Skeletal muscle cell (primary cell): Measurements from ENCODE around the gene MALRD1.
"Not testable (repeated sequence)": the region's sequence is repeated elsewhere in the genome, so short reads cannot be mapped to it uniquely, and the experiment has no call there.

ENCODE experiments used
- DNase-seq: peaks from one replicate; pipeline ENCODE4 v3.0.0-alpha.2; 2010; ENCODE audit warnings: low read depth
- H3K4me3 ChIP-seq: 2 replicates; pipeline ENCODE4 v1.5.1; 2011; ENCODE audit warnings: low read depth, mild to moderate bottlenecking, control low read depth, low read length, moderate library complexity

The MALRD1 gene

GRCh38 chr10:19451937-19452336, 403.3 kb downstream of the MALRD1 start:
- no peak for DNase-seq
- no peak overlapping the region for H3K4me3 ChIP-seq

- no peak overlapping the region for H3K4me3 ChIP-seq
- no peak for DNase-seq
These were observed 405.4 kb downstream of the MALRD1 start for GRCh38 chr10:19453967-19454366.

GRCh38 chr10:19461588-19461987, 413.0 kb downstream of the MALRD1 start:
- no peak overlapping the region for H3K4me3 ChIP-seq
- DNase-seq, result no peak

- DNase-seq, result no peak
- no peak overlapping the region for H3K4me3 ChIP-seq
These were observed 418.1 kb downstream of the MALRD1 start for GRCh38 chr10:19466709-19467108.

- DNase-seq, result no peak
- no peak overlapping the region for H3K4me3 ChIP-seq
These were observed 419.8 kb downstream of the MALRD1 start for GRCh38 chr10:19468413-19468812.

- no peak overlapping the region for H3K4me3 ChIP-seq
- no peak for DNase-seq
These were observed 420.9 kb downstream of the MALRD1 start for GRCh38 chr10:19469521-19469920.

- no peak overlapping the region for H3K4me3 ChIP-seq
- DNase-seq, result no peak
These were observed 431.3 kb downstream of the MALRD1 start for GRCh38 chr10:19479854-19480253.

- H3K4me3 ChIP-seq, result no peak overlapping the region
- no peak for DNase-seq
These were observed 431.8 kb downstream of the MALRD1 start for GRCh38 chr10:19480353-19480752.

GRCh38 chr10:19483421-19483820, 434.8 kb downstream of the MALRD1 start:
- H3K4me3 ChIP-seq, result no peak overlapping the region
- DNase-seq, result no peak

GRCh38 chr10:19488592-19489280, 440.1 kb downstream of the MALRD1 start:
- peak overlapping the region; percentile 23 for H3K4me3 ChIP-seq
- no peak for DNase-seq

- DNase-seq, result no peak
- no peak overlapping the region for H3K4me3 ChIP-seq
These were observed 442.6 kb downstream of the MALRD1 start for GRCh38 chr10:19491166-19491565.

- no peak overlapping the region for H3K4me3 ChIP-seq
- DNase-seq, result no peak
These were observed 445.3 kb downstream of the MALRD1 start for GRCh38 chr10:19493917-19494316.

GRCh38 chr10:19497026-19497425, 448.4 kb downstream of the MALRD1 start:
- H3K4me3 ChIP-seq, result no peak overlapping the region
- DNase-seq, result no peak

- H3K4me3 ChIP-seq, result no peak overlapping the region
- no peak for DNase-seq
These were observed 450.0 kb downstream of the MALRD1 start for GRCh38 chr10:19498393-19499290.

- DNase-seq, result no peak
- no peak overlapping the region for H3K4me3 ChIP-seq
These were observed 450.7 kb downstream of the MALRD1 start for GRCh38 chr10:19499291-19499770.

- no peak for DNase-seq
- H3K4me3 ChIP-seq, result no peak overlapping the region
These were observed 452.4 kb downstream of the MALRD1 start for GRCh38 chr10:19500959-19501358.

GRCh38 chr10:19505320-19506312, 457.0 kb downstream of the MALRD1 start:
- no peak overlapping the region for H3K4me3 ChIP-seq
- DNase-seq, result no peak

GRCh38 chr10:19510005-19510732, 461.6 kb downstream of the MALRD1 start:
- not testable (repeated sequence) for H3K4me3 ChIP-seq, DNase-seq

- H3K4me3 ChIP-seq, result no peak overlapping the region
- no peak for DNase-seq
These were observed 469.5 kb downstream of the MALRD1 start for GRCh38 chr10:19518109-19518508.
